ENCODE results near the gene TBKBP1.
A peak's percentile ranks its signal among the peaks of the same experiment; 100 is the strongest.

Gene TBKBP1

DNA sequence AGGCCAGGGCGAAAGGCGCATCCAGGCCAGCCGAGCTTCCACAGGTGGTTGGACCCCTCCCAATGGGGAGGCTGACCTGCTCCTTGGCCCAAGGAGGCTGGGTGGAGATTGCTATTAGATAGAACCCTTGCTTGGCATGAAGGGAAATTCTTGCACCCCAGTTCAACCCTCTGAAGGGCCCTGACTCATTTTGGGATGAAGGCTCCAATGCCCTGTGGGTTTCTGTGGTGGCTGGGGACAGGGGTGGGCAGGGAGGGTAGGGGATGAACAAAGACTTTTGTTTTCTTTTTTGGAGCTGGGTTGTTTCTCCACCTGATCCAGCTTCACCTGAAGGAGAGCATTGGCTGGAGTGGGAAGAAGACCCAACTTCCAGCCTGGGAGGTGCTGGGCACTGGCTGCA lies 22.4 kb downstream of the TBKBP1 start:
- DNase-seq: no peak

DNA sequence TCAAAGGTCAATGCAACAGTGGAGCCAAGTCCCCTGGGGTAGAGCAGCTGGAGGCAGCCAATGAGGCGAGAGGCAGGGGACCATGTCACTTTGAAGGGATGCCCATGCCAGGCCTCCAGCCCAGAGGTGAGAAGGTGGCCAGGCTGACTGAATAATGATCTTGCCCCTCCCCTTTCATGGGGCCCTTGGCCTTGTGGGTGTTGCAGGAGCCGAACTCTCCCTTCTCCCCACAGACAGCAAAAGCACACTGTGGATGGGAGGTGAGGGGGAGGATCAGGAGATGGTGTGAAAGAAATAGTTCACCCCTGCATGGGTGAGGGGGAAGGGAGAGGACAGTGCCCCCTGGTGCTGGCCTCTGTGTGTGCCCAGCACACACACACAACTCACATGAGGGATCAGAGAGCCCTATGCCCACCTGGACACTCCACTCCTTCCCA lies 23.3 kb downstream of the TBKBP1 start:
- DNase-seq: peak in 1 of 2 donors; percentile 38

- no peak for DNase-seq
These were observed 24.1 kb downstream of the TBKBP1 start for GRCh38 chr17:47717979-47718621.

GRCh38 chr17:47718634-47719405 lies 24.9 kb downstream of the TBKBP1 start:
- DNase-seq: no peak

- DNase-seq: no peak
These were observed 25.6 kb downstream of the TBKBP1 start for GRCh38 chr17:47719411-47720152.

DNA sequence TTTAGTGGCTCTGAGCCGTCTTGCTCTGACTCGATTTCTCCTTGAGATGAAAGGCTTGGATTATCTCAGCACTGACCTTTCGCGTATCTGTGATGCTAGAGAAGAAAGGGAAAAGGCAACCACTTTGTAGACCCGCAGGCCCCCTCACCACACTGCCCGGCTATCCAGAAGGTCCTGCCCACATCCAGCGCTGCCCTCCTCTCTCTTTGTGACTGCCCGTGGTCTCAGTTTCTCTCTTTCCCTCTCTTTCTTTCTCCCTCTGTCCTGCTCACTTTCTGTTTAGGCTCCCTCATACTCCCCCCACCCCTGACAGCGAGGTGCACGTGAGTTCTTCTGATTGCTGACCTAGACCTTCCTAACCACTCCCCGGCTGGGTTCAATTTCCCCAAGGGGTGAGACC lies 26.2 kb downstream of the TBKBP1 start:
- DNase-seq: no peak

DNA sequence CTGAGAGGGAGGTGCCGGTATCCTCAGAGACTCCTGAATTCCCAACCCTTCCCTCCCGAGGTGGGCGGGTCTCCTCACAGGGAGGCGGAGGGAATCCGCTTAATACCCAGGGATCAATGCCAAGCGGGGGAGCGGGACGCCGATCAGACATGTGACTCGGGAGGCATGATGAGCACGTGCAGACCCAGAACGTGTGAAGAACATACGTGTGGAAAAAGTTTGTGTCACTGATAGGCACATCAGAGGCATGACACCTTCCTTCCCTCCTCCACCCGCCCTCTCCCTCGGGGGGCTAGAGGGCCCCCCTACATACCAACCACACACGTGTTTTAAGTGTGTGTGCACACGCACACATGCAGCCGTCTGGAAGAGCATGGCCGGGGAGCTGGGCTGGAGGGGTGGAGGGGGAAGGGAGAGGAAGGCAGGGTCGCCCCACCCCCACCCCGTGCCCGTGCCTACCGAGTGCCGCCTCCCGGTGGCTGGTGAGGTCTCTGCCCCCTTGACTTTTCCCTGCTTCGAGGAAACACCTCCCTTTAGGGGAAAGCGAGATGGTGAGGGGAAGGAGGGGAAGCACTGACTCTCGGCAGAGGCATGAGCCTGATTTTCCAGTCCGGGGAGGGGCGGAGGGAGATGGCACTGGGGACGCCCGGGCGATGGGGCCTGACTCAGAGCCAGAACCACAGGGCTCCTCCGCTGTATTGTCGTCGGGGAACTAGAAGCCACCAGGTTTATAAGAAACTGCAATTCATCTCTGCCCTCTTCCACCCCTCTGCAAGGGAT lies 27.0 kb downstream of the TBKBP1 start:
- DNase-seq: peak; percentile 49 to 62

DNA sequence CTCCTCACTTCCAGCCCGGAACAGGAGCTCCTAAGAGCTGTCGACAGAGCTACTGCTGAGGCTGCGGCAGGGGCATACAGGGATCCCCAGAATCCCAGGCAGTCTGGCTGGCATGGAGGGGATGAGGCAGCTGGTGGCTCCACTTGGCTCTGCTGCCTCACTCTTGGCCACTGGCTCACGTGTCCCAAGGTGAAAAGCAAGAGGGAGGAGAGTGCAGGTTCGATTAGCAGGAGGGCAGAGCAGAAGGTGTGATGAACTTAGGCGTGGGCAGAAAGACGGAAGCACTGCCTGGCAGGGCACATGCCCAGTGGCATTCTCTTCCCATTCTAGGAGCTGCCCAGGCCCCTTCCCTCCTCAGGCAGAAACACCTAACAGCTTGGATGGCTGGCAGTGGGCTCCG lies 27.8 kb downstream of the TBKBP1 start:
- DNase-seq: no peak

DNA sequence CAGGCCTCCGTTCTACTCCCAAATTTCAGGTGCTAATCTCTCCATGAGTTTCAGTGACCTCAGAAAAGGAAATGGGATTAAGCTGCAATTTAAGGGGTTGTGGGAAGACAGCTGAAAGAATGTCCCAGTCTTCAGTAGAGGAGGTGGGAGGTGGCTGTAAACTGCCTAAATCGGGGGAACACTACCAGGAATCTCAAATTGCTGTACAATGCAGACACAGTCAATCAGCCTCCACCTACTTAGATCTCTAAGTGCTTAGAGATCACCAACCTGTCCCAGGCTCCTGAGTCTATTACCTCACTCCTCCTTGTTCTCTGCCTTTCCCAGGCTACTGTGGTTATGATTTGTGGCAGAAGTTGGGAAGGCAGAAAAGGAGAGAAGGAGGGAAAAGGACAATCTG lies 30.7 kb downstream of the TBKBP1 start:
- DNase-seq: no peak

DNA sequence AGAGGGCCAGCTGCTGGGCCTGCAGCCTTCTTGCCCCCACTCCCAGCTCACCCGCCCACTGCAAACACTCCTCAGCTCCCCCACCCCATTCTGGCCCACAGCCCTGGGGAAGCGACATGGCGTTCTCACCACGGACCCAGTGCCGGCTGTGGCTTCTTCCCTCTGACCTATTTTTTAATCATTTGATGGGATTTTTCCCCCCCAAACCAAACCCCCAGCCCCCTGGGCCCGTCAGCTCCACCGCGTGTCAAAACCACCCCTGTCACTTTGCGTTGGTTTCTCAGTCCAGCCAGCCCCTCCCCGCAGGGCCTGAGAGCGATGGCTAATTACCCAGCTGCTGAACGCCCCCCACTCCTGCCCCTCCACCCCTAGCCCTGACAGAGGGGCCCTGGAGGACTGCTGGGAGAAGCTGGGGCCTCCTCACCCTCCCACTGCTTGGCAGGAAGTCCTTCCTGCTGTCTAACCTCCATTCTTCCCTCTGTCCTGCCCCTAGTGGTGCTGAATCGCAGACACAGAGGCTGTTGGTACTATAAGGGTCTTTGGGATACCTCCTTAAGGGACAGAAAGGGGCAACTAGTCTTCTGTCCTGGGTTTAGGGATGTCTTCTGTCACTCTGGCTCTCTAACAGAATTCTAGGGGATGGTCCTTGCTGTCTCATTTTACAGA lies 31.6 kb downstream of the TBKBP1 start:
- no peak for DNase-seq

- DNase-seq: no peak
These were observed 33.1 kb downstream of the TBKBP1 start for GRCh38 chr17:47726796-47727703.

DNA sequence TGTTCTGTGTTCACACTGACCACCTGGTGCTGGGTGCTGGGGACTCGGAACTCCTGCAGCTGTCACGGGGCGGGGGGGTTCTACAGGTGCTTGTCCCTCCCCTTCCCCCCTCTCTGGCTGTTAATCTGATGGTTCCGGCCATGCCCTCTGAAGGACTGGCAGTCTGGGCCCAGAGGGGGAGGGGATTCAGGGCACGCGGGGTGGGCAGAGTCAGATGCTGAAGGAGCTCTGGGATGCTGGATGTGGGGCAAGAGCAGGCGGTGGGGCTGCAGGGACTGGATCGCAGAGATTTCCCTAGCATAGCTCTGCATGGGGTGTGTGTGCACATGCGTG lies 33.7 kb downstream of the TBKBP1 start:
- no peak for DNase-seq

- DNase-seq: no peak
These were observed 34.4 kb downstream of the TBKBP1 start for GRCh38 chr17:47728214-47728877.

- DNase-seq: no peak
These were observed 35.5 kb downstream of the TBKBP1 start for GRCh38 chr17:47729476-47729875.

GRCh38 chr17:47730681-47731080 lies 36.7 kb downstream of the TBKBP1 start:
- DNase-seq: no peak

GRCh38 chr17:47731396-47731795 lies 37.4 kb downstream of the TBKBP1 start:
- no peak for DNase-seq

DNA sequence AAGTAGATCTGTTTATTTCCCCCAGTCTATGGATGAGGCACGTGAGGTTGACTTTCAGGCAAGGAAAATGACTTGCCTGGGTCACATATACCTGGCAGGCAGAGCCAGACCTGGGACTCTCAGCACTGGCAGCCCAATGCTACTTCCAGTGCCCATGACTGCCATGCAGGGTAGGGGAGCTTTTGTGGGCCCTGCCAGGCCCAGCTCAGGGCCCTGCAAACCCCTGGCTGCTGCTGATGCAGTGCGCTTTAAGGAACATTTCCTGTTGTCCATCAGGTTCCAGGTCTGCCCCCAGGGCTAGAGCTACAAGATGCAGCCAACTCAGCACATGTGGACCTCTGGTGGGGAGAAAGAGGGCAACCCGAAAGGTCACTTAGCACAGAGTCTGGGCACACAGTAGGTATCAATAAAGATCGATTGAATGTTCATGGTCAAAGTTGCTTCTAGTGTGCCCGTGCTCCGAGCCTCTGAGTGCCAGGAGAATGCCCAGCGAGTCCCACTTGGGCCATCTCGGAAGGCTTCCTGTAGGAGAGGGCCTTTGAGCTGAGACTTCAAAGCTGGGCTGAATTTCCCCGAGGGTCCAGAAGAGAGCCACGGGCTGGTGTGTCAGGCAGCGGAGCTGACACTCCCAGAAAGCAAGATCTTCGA lies 38.6 kb downstream of the TBKBP1 start:
- DNase-seq: no peak

DNA sequence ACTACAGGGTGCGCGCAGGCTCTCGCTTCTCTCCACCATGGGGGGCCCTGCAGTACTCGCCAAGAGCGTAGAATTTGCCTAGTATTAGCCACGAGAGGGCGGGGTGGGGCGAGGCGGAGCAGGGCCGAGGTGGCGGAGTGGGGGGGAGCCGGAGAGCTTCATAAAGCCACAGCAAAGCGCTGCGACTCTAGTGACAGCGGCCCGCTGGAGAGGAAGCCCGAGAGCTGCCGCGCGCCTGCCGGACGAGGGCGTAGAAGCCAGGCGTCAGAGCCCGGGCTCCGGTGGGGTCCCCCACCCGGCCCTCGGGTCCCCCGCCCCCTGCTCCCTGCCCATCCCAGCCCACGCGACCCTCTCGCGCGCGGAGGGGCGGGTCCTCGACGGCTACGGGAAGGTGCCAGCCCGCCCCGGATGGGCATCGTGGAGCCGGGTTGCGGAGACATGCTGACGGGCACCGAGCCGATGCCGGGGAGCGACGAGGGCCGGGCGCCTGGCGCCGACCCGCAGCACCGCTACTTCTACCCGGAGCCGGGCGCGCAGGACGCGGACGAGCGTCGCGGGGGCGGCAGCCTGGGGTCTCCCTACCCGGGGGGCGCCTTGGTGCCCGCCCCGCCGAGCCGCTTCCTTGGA lies 39.2 kb downstream of the TBKBP1 start, which contains the start of gene TBX21:
Gene TBX21, plus strand, starts transcription at position 190 of the 627 bp plus-strand sequence. Its CDS starts 219 bp downstream, at position 409.
- DNase-seq: peak; percentile 91 to 92

- DNase-seq: no peak
These were observed 39.9 kb downstream of the TBKBP1 start for GRCh38 chr17:47733674-47734410.

Measured in CD4-positive, alpha-beta T cell treated with Interleukin-1 beta for 1 hour (primary cell).